SK-N-DZ (cell line): ENCODE results near the gene BPIFA1.

Experiments
- DNase-seq: peaks from one replicate; pipeline ENCODE4 v3.0.0-alpha.2; 2015; ENCODE audit warnings: low spot score

The BPIFA1 gene

DNA sequence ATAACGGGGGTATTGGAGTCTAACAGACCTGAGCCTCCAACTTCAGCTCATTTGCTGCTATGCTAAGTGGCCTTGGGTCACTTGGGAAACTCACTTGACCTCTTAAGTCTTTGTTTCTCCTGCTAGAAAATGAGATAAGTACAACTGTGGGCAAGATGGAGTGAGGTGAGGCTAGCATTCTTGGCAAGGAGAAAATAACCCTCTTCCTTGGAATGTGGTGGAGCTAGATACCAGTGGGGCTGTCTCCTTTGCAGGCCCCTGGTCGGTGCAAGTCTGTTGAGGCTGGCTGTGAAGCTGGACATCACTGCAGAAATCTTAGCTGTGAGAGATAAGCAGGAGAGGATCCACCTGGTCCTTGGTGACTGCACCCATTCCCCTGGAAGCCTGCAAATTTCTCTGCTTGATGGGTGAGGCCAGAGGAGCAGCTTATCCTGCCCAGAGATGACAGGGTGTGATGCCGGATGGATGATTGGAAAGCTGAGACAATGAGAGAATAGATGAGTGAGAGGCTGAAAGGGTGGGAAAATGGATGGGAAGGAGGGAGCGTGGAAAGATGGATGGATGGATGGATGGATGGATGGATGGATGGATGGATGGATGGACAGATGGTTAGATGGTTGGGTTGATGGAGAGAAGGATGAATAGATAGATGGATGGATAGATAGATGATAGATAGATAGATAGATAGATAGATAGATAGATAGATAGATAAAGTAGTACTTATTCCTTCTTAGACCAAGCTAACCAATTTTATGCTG, 4.4 kb downstream of the BPIFA1 start:
- DNase-seq = no peak

DNA sequence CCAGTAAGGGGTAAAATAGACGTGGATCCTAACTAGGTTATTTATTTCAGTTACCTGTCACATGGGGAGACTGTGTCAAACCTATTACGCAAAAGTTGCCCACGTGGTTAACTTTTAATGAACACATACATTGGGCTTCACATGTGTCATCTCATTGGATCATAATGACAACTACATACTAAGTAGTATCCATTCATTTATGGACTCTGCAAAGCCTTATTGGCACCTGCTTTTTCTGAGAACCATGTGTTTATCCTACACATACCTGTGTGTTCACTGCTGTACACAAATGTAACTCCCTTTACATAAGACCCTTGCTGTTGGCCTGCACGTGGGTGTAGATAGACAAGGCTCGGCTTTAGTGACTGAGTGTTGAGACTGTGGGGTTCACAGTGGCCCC, 5.1 kb downstream of the BPIFA1 start:
- DNase-seq = no peak

DNA sequence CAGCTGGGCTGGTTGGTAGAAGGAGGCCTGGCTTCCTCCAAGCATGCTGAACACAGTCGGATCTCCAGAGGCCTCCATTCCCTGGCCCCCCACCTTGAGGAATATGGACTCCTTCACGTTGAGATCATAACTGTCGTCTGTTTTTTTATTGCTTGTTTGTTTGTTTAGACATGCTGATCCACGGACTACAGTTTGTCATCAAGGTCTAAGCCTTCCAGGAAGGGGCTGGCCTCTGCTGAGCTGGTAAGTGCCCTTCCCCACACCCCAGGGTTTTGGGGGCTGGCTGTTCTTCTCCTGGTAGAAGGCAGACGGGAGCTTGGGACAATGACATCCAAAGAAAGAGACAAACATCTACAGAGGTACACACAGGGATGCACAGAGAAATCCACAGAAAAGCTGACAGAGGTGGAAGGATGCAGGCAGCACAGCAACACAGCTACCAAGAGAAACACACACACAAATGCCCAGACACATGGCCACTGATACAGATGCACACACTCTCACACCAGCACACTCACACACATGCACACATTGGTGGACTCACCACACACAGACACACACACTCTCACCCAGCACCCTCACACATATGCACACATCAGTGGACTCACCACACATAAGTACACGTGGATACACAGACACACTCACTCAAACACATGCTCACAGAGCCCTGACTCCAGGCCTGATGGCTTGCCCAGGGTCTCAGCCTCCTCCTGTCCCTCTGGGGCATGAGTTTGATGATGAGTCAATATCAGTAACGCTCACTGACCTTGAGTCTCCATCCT, 6.7 kb downstream of the BPIFA1 start:
- no peak for DNase-seq

DNA sequence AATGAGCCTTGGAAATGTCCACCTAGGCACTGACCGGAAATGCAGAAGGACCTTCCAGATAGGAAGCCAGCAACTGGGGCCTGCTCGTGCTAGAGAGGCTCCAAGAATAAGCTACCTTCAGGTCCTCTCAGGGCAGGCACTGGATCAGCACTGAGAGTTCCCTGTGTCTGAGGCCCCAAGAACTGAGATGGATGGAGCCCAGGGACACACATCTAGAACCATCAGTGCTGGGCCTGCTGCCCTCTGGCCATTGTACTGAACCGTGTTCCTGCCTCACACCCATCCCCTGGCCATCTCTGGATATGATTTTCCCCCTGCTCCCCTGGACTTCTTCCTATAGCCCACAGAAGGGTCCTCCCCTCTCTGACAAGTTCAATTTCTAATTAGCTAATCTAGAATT, 10.3 kb downstream of the BPIFA1 start:
- DNase-seq = no peak

DNA sequence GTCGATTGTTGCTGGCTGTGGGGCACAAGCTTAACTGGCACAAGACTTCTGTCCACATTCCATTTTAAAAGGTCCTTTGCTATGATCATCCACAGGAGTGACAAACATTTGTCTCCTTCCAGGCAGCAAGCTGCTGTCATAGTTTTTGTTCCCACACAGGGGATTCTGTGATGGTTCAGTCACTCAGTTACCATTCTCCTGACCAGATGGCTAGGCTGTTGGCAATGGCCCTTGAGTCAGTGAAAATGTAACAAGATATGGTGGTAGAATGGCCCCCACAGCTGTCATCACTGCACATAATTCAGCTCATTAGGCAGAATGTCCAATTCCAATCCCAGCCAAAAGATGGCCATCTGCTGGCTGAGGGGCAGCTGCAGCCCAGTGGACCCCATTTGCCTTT, 13.7 kb downstream of the BPIFA1 start:
- DNase-seq = no peak

DNA sequence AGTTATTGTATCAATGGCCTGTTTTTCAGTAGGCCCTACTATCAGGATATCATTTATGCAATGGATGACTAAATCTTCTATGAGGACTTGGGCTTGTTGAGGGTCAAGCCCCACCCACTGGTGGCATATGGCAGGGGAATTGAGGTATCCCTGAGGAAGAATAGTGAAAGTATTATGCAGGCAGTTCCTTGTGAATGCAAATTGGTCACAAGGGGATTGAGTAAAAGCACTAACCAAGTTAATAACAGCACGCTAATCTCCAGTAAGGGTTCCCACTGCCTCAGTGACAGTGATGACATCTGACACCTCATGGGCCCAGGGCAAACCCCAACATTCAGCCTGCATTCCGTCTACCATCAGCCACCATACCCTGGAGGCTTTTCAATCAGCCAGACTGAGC, 14.9 kb downstream of the BPIFA1 start:
- no peak for DNase-seq

DNA sequence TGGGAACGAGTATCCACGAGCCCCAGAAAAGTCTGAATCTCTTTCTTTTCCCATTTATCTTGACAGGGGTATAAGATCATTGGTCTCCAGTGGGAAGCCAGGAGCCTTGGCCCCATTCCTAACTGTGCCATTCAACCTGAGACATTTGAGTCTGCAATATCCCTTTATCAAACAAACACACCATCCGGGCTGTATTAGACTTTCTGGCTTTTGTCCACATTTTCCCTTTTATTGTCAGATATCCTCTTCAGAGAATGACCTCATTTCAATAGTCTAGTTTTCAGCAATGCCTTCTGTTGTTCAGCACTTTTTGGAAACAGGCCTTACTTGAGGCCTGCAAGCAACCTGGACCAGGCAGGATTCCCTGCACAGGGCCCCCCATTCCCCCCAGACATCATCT, 15.7 kb downstream of the BPIFA1 start:
- no peak for DNase-seq

DNA sequence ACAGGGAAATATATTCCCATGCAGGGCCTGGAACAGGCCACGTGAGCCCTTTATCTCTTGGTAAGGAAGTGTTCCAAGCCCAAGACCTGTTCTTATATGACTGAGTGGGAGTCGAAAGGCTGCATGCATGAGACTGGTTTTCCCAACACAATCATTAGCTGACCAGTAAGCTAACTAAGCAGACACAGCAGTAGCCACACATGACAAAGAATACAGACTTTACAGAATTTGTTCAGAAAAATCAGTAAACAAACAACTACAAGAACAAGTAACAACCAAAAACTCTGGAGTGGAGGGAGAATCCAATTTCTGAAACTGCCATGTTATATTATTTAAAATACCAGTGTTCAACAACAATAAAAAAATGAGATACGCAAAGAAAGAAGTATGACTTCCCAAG, 16.7 kb downstream of the BPIFA1 start:
- no peak for DNase-seq

DNA sequence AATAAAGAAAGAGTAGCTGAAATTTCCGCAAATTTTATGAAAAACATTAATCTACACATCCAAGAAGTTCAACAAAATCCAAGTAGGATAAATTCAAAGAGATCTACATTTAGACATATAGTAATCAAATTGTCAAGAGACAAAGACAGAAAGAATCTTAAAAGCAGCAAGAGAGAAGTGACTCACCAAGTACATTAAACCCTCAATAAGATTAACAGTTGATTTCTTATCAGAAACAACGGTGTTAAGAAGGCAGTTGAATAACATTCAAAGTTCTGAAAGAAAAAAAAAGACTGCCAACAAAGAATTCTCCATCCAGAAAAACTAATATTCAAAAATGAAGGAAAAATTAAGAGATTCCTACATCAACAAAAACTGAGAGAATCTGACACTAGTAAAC, 19.2 kb downstream of the BPIFA1 start:
- DNase-seq = no peak

DNA sequence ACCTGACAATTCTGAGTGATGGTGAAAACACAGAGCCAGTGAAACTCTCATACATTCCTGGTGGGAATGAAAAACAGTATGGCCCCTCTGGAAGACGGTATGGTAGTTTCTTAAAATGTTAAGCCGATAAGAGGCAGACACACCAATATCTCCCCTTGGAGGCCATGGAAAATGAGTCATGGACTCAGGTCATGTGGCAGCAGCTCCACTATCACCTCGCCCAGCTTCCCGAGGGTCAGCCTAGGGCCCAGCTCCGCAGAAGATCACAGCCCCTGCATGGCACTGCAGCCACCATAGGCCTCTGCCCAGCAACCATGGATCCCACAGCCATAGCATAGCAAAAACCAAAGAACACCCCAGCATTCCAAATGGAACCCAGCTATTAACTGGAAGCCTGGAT, 21.4 kb downstream of the BPIFA1 start:
- no peak for DNase-seq

DNA sequence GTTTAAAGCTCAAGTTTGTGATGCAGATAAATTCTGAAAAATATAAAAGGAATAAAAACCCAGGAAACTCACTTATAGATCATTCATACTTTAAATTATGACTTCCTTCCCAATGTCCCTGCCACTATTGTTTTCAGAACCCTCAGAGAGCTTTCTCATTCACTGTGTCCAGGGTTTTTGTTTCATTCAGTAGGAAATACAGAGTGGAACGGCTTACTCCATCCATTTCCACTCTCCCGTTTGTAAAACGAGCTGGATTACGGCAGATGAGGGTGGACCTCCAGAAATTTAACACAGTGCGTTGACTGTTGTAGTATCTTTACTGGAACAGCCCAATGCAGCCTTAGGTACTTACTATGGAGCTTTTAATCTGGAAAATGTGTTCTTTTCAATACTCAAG, 23.6 kb downstream of the BPIFA1 start:
- no peak for DNase-seq

DNA sequence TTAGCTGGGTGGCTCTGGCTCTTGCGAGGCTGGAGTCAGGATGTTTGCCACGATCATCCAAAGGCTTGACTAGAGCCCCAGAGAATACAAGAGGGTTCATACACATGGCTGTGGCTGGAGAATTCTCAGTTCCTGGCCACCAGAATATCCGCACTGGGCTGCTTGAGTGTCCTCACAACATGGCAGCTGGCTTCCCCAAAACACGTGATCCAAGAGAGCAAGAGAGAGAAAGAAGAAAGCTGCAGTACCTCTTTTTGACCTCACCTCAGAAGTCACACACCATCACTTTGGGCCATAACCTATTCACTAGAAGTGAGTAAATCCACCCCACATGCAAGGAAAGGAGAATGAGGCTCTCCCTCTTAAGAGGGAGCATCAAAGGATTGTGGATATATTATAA, 25.7 kb downstream of the BPIFA1 start:
- no peak for DNase-seq

DNA sequence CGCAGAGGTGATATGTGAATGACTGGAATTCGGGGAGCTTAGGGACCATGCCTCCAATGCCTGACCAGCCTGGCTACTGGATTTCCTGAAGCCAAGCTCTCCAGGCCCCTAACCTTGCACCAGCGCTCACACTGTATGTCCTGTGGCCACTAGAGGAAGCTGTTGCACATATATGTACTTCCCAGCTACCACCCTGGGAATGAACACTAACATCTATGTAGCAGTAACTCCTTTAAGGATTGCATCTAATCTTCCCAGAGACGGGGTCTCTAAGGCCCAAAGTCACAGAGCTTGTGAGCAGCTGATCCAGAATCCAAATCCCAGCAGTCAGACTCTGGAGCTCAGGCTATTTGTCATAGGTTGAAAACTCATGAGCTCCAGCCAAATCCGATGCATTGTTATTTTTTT, 26.9 kb downstream of the BPIFA1 start:
- peak; percentile 59 for DNase-seq

DNA sequence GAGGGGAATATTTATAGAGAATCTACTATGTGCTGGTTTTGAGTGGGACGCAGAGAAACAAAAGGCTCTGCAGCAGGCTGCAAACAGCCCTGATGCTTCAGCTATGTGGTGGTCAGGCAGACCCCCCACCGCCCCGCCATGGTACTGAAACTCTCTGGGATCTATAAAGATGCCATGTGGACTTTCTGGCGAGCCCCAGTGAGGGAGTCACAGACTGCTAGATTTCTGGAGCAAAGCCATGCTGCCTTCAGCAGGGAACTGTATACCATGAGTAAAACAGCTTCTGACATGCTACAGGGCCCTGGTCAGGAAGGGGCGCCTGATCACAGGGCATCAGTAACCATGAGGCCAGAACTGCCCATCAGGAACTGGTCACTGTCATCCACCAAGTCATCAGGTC, 28.0 kb downstream of the BPIFA1 start:
- no peak for DNase-seq

DNA sequence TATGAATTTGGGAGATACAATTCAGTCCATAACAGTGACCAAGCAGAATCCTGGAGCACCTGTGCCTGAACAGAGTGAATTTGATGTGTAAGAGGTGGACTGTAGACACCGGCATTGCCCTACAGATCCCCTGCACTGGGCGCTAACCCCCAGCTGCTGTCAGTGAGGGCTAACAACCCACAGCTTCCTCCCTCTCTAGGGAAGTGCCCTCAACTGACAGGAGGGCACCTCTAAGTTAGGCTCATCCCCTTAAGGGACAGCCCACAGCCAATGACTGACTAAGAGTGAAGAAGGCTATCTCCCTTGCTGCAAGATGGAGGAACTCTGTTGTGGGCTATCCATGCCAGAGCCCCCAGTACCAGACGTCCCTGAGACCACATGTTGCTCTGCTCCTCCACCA, 31.9 kb downstream of the BPIFA1 start:
- no peak for DNase-seq

DNA sequence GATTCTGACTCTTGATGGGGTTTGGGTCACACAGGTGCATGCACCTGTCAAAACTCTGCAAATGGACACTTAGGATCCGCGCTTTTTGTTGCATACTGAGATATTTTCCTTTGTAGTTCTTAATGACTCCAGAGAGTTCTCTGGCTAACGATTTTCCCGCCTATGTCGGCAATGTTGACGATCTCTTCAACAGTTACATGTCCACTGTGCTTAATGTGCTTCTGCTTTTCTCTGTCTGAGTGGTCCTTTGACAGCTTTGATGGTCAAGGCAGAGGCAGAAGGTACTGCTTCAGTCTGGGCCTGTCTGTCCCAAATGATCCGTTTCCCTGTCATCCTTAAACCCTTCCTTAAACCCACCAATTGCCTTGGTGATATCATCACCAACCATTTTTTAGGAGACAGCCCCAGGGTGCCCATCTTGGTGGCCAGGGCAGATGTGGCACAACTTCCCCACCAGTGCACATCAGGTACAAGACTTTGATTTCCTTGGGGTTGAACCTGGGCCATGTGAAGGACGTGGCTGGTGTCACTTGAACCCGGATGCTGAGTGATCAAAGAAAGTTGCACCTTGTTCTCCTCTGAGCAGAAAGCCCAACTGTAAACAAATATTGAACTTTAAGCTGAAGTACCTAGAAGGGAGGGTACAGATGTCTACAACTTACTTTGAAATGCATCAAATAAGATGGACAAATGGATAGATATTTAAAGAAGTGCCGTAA, 36.5 kb downstream of the BPIFA1 start:
- no peak for DNase-seq

DNA sequence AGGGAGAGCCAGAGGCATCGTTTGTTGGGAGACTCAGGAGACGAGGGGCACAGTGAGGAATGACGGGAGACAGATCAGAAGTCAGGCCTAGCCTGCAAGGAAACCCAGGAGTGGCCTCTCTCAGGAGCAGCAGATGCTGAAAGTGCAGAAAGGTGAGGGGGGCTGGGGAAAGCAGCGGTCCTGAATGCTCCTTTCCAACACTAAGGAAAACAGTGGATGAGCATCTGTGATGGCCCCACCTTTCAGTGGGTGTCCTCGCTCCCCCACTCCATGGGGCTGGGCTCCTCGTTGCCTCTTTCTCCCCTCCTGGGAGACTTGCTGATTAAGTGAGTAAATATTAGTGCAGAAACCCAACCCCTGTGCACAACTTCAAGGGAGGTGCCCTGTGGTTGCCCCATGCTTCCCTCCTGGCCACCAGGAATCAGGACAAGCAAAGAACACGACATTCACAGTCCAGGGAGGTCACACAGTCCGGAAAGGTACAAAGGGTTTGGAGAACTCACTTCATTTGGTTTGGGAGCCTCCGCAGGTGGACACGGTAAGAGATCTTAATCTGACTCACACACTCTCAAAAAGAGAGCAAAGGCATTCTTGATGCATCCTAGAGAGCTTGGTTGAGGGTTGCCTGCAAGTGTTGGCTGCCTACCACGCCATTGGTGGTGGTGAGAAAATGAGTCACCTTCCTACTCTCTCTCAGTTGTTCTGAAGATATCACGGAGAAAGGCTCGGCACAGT, 37.5 kb downstream of the BPIFA1 start:
- DNase-seq = no peak

DNA sequence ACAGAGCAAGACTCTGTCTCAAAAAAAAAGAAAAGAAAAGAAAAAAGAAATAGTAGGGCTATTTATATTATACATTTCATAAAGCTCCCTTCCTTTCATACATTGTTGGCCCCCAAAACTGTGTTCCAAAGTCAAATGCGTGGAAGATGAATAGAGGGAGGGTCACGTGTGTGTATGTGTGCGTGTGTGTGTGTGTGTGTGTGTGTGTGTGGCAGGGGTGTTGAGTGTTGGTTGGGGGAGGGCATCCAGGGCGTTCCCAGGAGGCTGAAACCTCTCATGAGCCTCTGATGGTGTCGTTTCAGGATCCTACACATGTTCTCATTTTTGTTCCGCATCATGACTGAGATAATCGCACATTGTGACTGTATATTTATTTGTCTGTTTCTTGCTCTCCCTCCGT, 39.4 kb downstream of the BPIFA1 start:
- DNase-seq = no peak

DNA sequence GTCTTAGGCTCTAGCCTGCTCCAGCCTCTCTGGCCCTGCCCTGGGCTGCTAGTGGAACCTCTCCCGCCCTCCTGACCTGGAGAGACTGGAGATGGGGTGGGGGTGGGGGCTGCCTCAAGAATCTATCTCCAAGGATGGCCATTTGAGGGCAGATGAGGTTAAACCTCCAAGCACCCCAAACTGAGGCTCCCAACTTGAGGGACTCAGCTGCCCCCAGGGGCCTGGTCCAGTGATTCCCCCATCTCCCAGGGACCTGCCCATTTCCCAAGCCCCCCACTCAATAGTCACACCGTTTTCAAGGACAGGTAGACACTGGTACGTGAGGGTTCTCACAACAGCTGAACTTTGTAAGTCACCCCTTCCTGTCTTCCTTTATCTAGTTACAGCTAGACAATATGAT, 40.1 kb downstream of the BPIFA1 start:
- no peak for DNase-seq

DNA sequence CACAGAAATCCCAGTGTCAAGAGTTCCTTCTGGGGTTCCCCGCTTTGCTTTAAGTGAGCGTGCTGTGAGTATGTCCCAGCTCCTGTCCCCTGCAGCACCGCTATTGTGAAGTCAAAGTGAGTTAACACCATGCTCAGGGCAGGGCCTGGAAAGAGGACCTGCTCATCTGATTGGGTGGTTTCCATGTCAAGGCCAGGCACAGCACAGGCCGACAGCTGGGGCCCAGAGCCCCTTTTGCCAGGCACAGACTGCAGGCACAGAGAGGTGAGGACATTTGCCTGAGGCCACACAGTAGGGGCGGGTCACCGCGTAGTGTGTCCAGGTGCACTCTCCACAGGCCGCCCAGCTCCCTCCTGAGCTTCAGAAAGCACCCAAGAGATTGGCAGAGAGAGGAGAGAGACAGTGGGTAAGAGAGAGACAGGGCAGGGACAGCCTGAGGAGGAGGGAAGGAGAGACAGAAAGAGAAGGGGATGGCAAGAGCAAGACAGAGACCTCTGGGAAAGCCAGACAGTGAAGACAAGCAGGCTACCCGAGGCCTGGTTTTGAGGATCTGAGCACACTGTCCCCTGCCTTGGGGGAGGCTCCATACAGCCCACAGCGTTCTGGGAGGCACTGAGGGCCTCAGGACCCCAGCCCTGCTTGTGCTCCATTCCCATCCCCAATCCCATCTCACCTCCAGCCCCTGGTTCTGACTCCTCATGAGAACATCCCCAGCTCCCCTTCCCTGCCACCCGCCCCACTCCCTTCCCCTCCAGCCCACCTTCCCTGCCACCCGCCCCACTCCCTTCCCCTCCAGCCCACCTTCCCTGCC, 40.7 kb downstream of the BPIFA1 start:
- no peak for DNase-seq
